OCI-LY1 (cell line): ENCODE measurements around the gene SERPINE1.

Experiments used
- H2AFZ ChIP-seq: fragments of 200-600 bp; sonication (generic), shearing (Covaris generic); 2 replicates; pipeline ENCODE4 v1.6.0; 2014; ENCODE audit warnings: antibody characterized with exemption, mild to moderate bottlenecking, low read length
- H3F3A ChIP-seq: fragments of 200-600 bp; sonication (generic), shearing (Covaris generic); 2 replicates; pipeline ENCODE4 v1.6.0; 2014; ENCODE audit warnings: mild to moderate bottlenecking, antibody characterized with exemption, low read length, moderate library complexity; ENCODE audit not compliant: insufficient read depth
- H3K27ac ChIP-seq: fragments of 200-600 bp; sonication (generic); 2 replicates; pipeline ENCODE4 v1.5.1; 2014; ENCODE audit warnings: low read length, mixed run types, mild to moderate bottlenecking, low read depth; ENCODE audit not compliant: poor library complexity, severe bottlenecking
- H3K27me3 ChIP-seq: fragments of 200-600 bp; sonication (generic); 2 replicates; pipeline ENCODE4 v1.6.0; 2014; ENCODE audit warnings: antibody characterized with exemption, mild to moderate bottlenecking, low read length, moderate library complexity; ENCODE audit not compliant: insufficient read depth
- H3K36me3 ChIP-seq: fragments of 200-600 bp; sonication (generic); 2 replicates; pipeline ENCODE4 v1.6.1; 2014; ENCODE audit warnings: mild to moderate bottlenecking, antibody characterized with exemption, low read length, moderate library complexity, mixed read lengths; ENCODE audit not compliant: insufficient read depth
- H3K4me1 ChIP-seq: fragments of 200-600 bp; sonication (generic); 2 replicates; pipeline ENCODE4 v1.5.1; 2014; ENCODE audit warnings: mild to moderate bottlenecking, low read length, moderate library complexity; ENCODE audit not compliant: insufficient read depth, severe bottlenecking
- H3K4me2 ChIP-seq: fragments of 200-600 bp; sonication (generic), shearing (Covaris generic); 2 replicates; pipeline ENCODE4 v1.6.1; 2014; ENCODE audit warnings: low read length
- H3K4me3 ChIP-seq: fragments of 200-600 bp; sonication (generic); 2 replicates; pipeline ENCODE4 v1.5.1; 2014; ENCODE audit warnings: low read length, low read depth, mild to moderate bottlenecking, mixed read lengths; ENCODE audit not compliant: poor library complexity, severe bottlenecking
- H3K79me2 ChIP-seq: fragments of 200-600 bp; shearing (Covaris generic); 2 replicates; pipeline ENCODE4 v1.6.1; 2016; ENCODE audit warnings: mixed run types, low read length, mixed read lengths; ENCODE audit not compliant: insufficient read depth
- H3K9ac ChIP-seq: fragments of 200-600 bp; sonication (generic), shearing (Covaris generic); 2 replicates; pipeline ENCODE4 v1.6.1; 2014; ENCODE audit warnings: mild to moderate bottlenecking, low read length, mixed read lengths
- H3K9me2 ChIP-seq: fragments of 200-600 bp; sonication (generic), shearing (Covaris generic); 2 replicates; pipeline ENCODE4 v1.6.1; 2014; ENCODE audit warnings: low read depth, mild to moderate bottlenecking, low read length, mixed read lengths
- H3K9me3 ChIP-seq: fragments of 200-600 bp; shearing (Covaris generic); 2 replicates; pipeline ENCODE4 v1.6.1; 2014; ENCODE audit warnings: low read length, mixed read lengths
- H4K20me1 ChIP-seq: fragments of 200-600 bp; sonication (generic), shearing (Covaris generic); 2 replicates; pipeline ENCODE4 v1.6.0; 2016; ENCODE audit warnings: mild to moderate bottlenecking, low read length; ENCODE audit not compliant: insufficient read depth
- EZH2 ChIP-seq: fragments of 200-600 bp; sonication (generic), shearing (Covaris generic); IDR thresholded peaks from 2 replicates; pipeline ENCODE4 v1.8.0; 2017; ENCODE audit warnings: borderline replicate concordance, mixed run types, mild to moderate bottlenecking, antibody characterized with exemption, low read length, moderate library complexity, mixed read lengths
- TF ChIP-seq, protein P1 (sequence below): fragments of 200-600 bp; sonication (generic), shearing (Covaris generic); IDR thresholded peaks from 2 replicates; pipeline ENCODE4 v1.5.1; 2017; ENCODE audit warnings: mild to moderate bottlenecking, antibody characterized with exemption, low read length, moderate library complexity, mixed read lengths

SERPINE1 gene

GRCh38 chr7:101124376-101125056, 2.4 kb upstream of the SERPINE1 start:
- H3K27ac ChIP-seq, result no peak overlapping the region
- no peaks in the 10 kb centered on the region for H4K20me1 ChIP-seq
- no peaks in the 10 kb centered on the region for H3K79me2 ChIP-seq
- no peaks in the 10 kb centered on the region for H3F3A ChIP-seq
- no peaks in the 10 kb centered on the region for H3K9me3 ChIP-seq
- H3K4me3 ChIP-seq, result no peak overlapping the region
- no peak overlapping the region for H2AFZ ChIP-seq
- no peak overlapping the region for H3K4me2 ChIP-seq
- H3K36me3 ChIP-seq, result no peaks in the 10 kb centered on the region
- H3K4me1 ChIP-seq, result peaks cover 14% of the 10 kb centered on the region
- H3K27me3 ChIP-seq, result peaks cover 7% of the 10 kb centered on the region
- H3K9ac ChIP-seq, result no peak overlapping the region
- TF ChIP-seq, protein P1, sequence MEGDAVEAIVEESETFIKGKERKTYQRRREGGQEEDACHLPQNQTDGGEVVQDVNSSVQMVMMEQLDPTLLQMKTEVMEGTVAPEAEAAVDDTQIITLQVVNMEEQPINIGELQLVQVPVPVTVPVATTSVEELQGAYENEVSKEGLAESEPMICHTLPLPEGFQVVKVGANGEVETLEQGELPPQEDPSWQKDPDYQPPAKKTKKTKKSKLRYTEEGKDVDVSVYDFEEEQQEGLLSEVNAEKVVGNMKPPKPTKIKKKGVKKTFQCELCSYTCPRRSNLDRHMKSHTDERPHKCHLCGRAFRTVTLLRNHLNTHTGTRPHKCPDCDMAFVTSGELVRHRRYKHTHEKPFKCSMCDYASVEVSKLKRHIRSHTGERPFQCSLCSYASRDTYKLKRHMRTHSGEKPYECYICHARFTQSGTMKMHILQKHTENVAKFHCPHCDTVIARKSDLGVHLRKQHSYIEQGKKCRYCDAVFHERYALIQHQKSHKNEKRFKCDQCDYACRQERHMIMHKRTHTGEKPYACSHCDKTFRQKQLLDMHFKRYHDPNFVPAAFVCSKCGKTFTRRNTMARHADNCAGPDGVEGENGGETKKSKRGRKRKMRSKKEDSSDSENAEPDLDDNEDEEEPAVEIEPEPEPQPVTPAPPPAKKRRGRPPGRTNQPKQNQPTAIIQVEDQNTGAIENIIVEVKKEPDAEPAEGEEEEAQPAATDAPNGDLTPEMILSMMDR, result no peak
- no peak for TF ChIP-seq EZH2
- H3K9me2 ChIP-seq, result no peaks in the 10 kb centered on the region

DNA sequence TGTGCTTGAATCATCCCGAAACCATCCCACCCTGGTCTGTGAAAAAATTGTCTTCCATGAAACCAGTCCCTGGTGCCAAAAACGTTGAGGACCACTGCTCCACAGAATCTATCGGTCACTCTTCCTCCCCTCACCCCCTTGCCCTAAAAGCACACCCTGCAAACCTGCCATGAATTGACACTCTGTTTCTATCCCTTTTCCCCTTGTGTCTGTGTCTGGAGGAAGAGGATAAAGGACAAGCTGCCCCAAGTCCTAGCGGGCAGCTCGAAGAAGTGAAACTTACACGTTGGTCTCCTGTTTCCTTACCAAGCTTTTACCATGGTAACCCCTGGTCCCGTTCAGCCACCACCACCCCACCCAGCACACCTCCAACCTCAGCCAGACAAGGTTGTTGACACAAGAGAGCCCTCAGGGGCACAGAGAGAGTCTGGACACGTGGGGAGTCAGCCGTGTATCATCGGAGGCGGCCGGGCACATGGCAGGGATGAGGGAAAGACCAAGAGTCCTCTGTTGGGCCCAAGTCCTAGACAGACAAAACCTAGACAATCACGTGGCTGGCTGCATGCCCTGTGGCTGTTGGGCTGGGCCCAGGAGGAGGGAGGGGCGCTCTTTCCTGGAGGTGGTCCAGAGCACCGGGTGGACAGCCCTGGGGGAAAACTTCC, 784 bp upstream of the SERPINE1 start:
- no peak for TF ChIP-seq EZH2
- TF ChIP-seq, protein P1, result no peak
- no peak overlapping the region for H3K27ac ChIP-seq
- no peaks in the 10 kb centered on the region for H3K36me3 ChIP-seq
- H3K4me1 ChIP-seq, result peaks cover 14% of the 10 kb centered on the region
- H3K4me3 ChIP-seq, result peak overlapping the region; percentile 36
- H3K9me3 ChIP-seq, result no peaks in the 10 kb centered on the region
- H3K4me2 ChIP-seq, result peak overlapping the region; percentile 54
- no peak overlapping the region; the same call in 1 of the 2 replicates for H3K9ac ChIP-seq
- H3K9me2 ChIP-seq, result no peaks in the 10 kb centered on the region
- no peaks in the 10 kb centered on the region for H3K79me2 ChIP-seq
- no peak overlapping the region for H2AFZ ChIP-seq
- H3F3A ChIP-seq, result no peaks in the 10 kb centered on the region
- H3K27me3 ChIP-seq, result peaks cover 7% of the 10 kb centered on the region
- no peaks in the 10 kb centered on the region for H4K20me1 ChIP-seq

GRCh38 chr7:101127460-101128039, 646 bp downstream of the SERPINE1 start:
- Histone ChIP-seq H2AFZ (no peak overlapping the region), H3K36me3 (no peaks in the 10 kb centered on the region), H3K79me2 (no peaks in the 10 kb centered on the region), H4K20me1 (no peaks in the 10 kb centered on the region), H3K9ac (no peak overlapping the region), H3K4me3 (no peak overlapping the region), H3K9me2 (no peaks in the 10 kb centered on the region), H3K27ac (no peak overlapping the region), H3K4me2 (no peak overlapping the region; the same call in 1 of the 2 replicates), H3F3A (no peaks in the 10 kb centered on the region), H3K9me3 (no peaks in the 10 kb centered on the region), H3K4me1 (peaks cover 14% of the 10 kb centered on the region), H3K27me3 (peaks cover 5% of the 10 kb centered on the region)
- no peak for TF ChIP-seq EZH2
- TF ChIP-seq, protein P1, result no peak
